Activated CD8-positive, alpha-beta T cell treated with anti-CD3 and anti-CD28 coated beads, Interleukin-2, amount 10 ng/mL, durations not matched to agents 7 days and 5 days (primary cell): ENCODE data around the gene GPBP1. TPM values are rescaled to one million over a fixed set of nuclear protein-coding genes. Genes with fewer than 3 reads are reported as not detected.
A peak's percentile ranks its signal among the peaks of the same experiment; 100 is the strongest.
"Not testable (repeated sequence)": the region's sequence is repeated elsewhere in the genome, so short reads cannot be mapped to it uniquely, and the experiment has no call there.

Experiments
- ATAC-seq: fragments of 150-1000 bp; cut with Tn5 transposase; one replicate; pipeline ENCODE4 v1.10.0; 2021; ENCODE audit warnings: moderate library complexity
- CTCF ChIA-PET: fragments of 350-600 bp; sonication (Branson Sonifier 250); formaldehyde crosslinking; loops from one replicate; lab custom pipeline; 2021; ENCODE audit warnings: antibody characterized with exemption; lab: Charles Lee
- POLR2A ChIA-PET: fragments of 350-600 bp; sonication (Branson Sonifier 250); formaldehyde crosslinking; loops from one replicate; lab custom pipeline; 2021; ENCODE audit warnings: antibody characterized with exemption; lab: Charles Lee
- DNase-seq: peaks from one replicate; pipeline ENCODE4 v3.0.0-alpha.2; 2020
- H3K27ac Mint-ChIP-seq: one replicate; pipeline ENCODE4 v1.8.0; 2021; ENCODE audit warnings: mild to moderate bottlenecking, mixed read lengths
- H3K27me3 Mint-ChIP-seq: one replicate; pipeline ENCODE4 v1.8.0; 2021; ENCODE audit warnings: low read depth, mixed read lengths
- H3K36me3 Mint-ChIP-seq: one replicate; pipeline ENCODE4 v1.8.0; 2021; ENCODE audit warnings: low read depth, mixed read lengths
- H3K4me1 Mint-ChIP-seq: one replicate; pipeline ENCODE4 v1.8.0; 2021; ENCODE audit warnings: low read depth, mixed read lengths
- H3K4me3 Mint-ChIP-seq: one replicate; pipeline ENCODE4 v1.8.0; 2021; ENCODE audit warnings: mild to moderate bottlenecking, mixed read lengths
- H3K9me3 Mint-ChIP-seq: one replicate; pipeline ENCODE4 v1.8.0; 2022; ENCODE audit warnings: mixed read lengths; ENCODE audit not compliant: insufficient read depth
- total RNA-seq, 2 experiments: library from RNA; stranded (reverse); gene quantifications; one replicate each; pipeline ENCODE4 v1.2.3, GENCODE V29; 2021

The GPBP1 gene
- total RNA-seq, 2 experiments from 2014 or later: 76.4 to 84.6 TPM

DNA sequence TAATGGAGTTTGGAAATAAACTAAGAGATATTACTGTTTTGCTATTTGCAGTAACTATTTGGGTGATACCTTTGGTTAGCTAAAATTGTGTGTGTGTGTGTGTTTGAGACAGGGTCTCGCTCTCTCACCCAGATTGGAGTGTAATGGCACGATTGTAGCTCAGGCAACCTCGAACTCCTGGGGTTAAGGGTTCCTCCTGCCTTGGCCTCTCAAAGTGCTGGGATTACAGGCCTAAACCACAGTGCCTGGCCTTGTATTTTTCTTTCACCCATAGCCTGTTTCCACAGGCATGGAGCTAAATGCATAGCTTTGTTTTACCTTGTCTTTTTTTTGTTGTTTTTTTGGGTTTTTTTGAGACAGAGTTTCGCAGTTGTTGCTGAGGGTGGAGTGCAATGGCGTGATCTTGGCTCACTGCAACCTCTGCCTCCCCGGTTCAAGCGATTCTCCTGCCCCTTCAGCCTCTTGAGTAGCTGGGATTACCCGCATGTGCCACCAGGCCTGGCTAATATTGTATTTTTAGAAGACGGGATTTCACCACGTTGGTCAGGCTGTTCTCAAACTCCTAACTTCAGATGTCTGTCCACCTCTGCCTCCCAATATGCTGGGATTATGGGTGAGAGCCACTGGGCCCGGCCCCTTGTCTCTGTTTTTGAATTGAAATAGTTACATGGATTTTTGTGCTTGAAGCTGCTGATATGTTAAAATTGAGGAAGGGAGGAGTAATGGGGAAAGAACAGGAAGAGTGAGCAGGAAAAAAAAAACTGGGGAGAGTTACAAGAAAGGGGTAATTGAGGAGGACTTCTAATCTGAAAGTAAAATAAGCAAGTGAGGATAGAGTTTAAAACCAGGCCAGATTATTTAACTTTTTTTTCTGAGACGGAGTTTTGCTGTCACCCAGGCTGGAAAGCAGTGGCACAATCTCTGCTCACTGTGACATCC is 5.7 kb downstream of the GPBP1 start:
- Mint-ChIP-seq H3K4me3 (peak overlapping the region; percentile 90), H3K9me3 (no peaks in the 10 kb centered on the region), H3K4me1 (peaks cover 52% of the 10 kb centered on the region), H3K27ac (peak overlapping the region; percentile 47), H3K36me3 (peaks cover 74% of the 10 kb centered on the region), H3K27me3 (no peaks in the 10 kb centered on the region)
- ChIA-PET POLR2A (interaction anchor here (0.6 to 0.7 kb wide), 2 partner anchors 49 to 572 kb away, joined by 3 read pairs; no protein-coding TSS in a partner anchor), CTCF (interaction anchor here (1.7 kb wide), 1 partner anchor 11 kb away, joined by 5 read pairs; no protein-coding TSS in a partner anchor)
- no peak for DNase-seq
- no peak for ATAC-seq

DNA sequence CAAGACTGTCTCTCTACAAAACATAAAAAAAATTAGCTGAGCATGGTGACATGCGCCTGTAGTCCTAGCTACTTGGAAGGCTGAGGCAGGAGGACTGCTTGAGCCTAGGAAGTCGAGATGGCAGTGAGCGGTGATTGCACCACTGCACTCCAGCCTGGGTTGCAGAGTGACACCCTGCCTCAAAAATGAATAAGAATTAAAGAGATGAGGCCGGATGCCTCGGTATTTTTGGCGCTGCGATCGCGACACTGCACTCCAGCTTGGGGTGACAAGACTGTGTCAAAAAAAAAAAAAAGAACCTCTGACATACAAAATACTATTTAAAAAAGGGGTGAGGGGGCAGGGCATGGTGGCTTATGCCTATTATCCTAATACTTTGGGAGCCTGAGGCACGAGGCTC is 7.3 kb downstream of the GPBP1 start:
- H3K27ac Mint-ChIP-seq: peak overlapping the region; percentile 65
- POLR2A ChIA-PET: no interaction called here

GRCh38 chr5:57184322-57184721 is 10.5 kb downstream of the GPBP1 start:
- ATAC-seq: peak; percentile 21
- Mint-ChIP-seq H3K27ac (no peak overlapping the region), H3K27me3 (no peaks in the 10 kb centered on the region), H3K9me3 (no peaks in the 10 kb centered on the region), H3K36me3 (peaks cover 68% of the 10 kb centered on the region), H3K4me1 (peaks cover 73% of the 10 kb centered on the region), H3K4me3 (no peak overlapping the region)
- no peak for DNase-seq
- ChIA-PET CTCF (no interaction called here), POLR2A (no interaction called here)

More for the DNA sequence above, 7.3 kb downstream of the GPBP1 start:
- H3K9me3 Mint-ChIP-seq: no peaks in the 10 kb centered on the region
- peak; percentile 48 for DNase-seq
- H3K4me3 Mint-ChIP-seq: peak overlapping the region; percentile 66
- H3K36me3 Mint-ChIP-seq: peaks cover 79% of the 10 kb centered on the region
- CTCF ChIA-PET: no interaction called here
- ATAC-seq: peak; percentile 34
- peaks cover 63% of the 10 kb centered on the region for H3K4me1 Mint-ChIP-seq
- H3K27me3 Mint-ChIP-seq: no peaks in the 10 kb centered on the region

GRCh38 chr5:57185313-57185712 is 11.5 kb downstream of the GPBP1 start:
- POLR2A ChIA-PET: no interaction called here
- H3K4me1 Mint-ChIP-seq: peaks cover 69% of the 10 kb centered on the region
- ATAC-seq: no peak
- H3K36me3 Mint-ChIP-seq: peaks cover 66% of the 10 kb centered on the region
- no peaks in the 10 kb centered on the region for H3K27me3 Mint-ChIP-seq
- DNase-seq: no peak
- H3K27ac Mint-ChIP-seq: no peak overlapping the region
- CTCF ChIA-PET: no interaction called here
- no peaks in the 10 kb centered on the region for H3K9me3 Mint-ChIP-seq
- H3K4me3 Mint-ChIP-seq: no peak overlapping the region

DNA sequence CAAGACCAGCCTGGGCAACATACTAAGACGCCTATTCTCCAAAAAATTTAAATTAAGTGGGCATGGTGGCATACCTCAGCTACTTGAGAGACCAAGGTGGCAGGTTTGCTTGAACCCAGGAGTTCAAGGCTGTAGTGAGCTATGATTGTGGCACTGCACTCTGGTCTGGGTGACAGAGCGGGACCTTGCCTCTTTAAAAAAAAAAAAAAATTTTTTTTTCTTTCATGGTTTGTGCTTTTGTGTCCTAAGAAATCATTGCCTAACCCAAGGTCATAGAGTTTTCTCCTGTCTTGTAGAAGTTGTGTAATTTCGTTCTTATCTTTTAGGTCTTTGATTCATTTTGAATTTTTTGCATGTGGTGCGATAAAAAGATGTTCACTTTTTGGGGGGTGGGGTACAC is 12.3 kb downstream of the GPBP1 start:
- Mint-ChIP-seq H3K27ac (no peak overlapping the region), H3K27me3 (no peaks in the 10 kb centered on the region), H3K9me3 (no peaks in the 10 kb centered on the region), H3K4me1 (peaks cover 61% of the 10 kb centered on the region), H3K36me3 (peaks cover 60% of the 10 kb centered on the region), H3K4me3 (no peak overlapping the region)
- ChIA-PET CTCF (no interaction called here), POLR2A (no interaction called here)
- ATAC-seq (no peak), DNase-seq (no peak)

- ChIA-PET POLR2A (interaction anchor here (0.6 to 1.1 kb wide), 3 partner anchors 14 to 279 kb away, joined by 3 to 6 read pairs (median 3); partner anchors contain the start of genes GPBP1 and SETD9), CTCF (interaction anchor here (0.7 to 1.7 kb wide), 5 partner anchors 11 to 288 kb away, joined by 3 to 6 read pairs (median 3); no protein-coding TSS in a partner anchor)
- not testable (repeated sequence) for H3K9me3 Mint-ChIP-seq, H3K4me3 Mint-ChIP-seq, H3K27me3 Mint-ChIP-seq
- Mint-ChIP-seq H3K4me1 (peaks cover 68% of the 10 kb centered on the region), H3K27ac (peak overlapping the region; percentile 62), H3K36me3 (peaks cover 65% of the 10 kb centered on the region)
- ATAC-seq: peak; percentile 52
- peak; percentile 41 for DNase-seq
Measured at GRCh38 chr5:57187977-57188376, 14.1 kb downstream of the GPBP1 start.

DNA sequence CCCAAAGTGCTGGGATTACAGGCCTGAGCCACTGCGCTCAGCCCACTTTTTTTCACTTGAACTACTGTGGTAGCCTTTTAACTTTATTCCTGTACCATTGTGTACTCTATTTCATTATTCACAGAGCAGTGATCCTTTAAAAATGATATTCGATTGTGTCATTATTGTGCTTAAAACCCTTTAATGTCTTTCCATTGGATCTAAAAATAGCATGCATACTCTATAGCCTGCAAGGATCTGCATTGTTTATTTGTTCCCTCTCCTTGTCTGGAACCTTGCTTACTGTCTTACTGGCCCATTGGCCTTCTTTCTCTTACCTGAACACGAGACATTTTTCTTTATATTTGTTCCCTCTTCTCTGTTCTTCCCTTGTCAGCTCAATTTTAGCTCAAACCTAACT is 15.7 kb downstream of the GPBP1 start:
- Mint-ChIP-seq H3K36me3 (peaks cover 65% of the 10 kb centered on the region), H3K4me3 (no peak overlapping the region), H3K4me1 (peaks cover 76% of the 10 kb centered on the region), H3K27me3 (no peaks in the 10 kb centered on the region), H3K9me3 (no peaks in the 10 kb centered on the region), H3K27ac (no peak overlapping the region)
- CTCF ChIA-PET: interaction anchor here (1.0 to 2.1 kb wide), 2 partner anchors 10 to 30 kb away, joined by 3 to 5 read pairs; no protein-coding TSS in a partner anchor
- POLR2A ChIA-PET: no interaction called here
- DNase-seq (no peak), ATAC-seq (no peak)

- ATAC-seq (no peak), DNase-seq (no peak)
- H3K4me3 Mint-ChIP-seq: no peak overlapping the region
- no peaks in the 10 kb centered on the region for H3K27me3 Mint-ChIP-seq
- ChIA-PET POLR2A (interaction anchor here (2.8 kb wide), 1 partner anchor 17 kb away, joined by 9 read pairs; the partner anchor contains the start of gene GPBP1), CTCF (interaction anchor here (0.7 to 2.1 kb wide), 5 partner anchors 11 to 99 kb away, joined by 3 to 5 read pairs (median 3); no protein-coding TSS in a partner anchor)
- peaks cover 76% of the 10 kb centered on the region for H3K4me1 Mint-ChIP-seq
- H3K27ac Mint-ChIP-seq: no peak overlapping the region
- no peaks in the 10 kb centered on the region for H3K9me3 Mint-ChIP-seq
- H3K36me3 Mint-ChIP-seq: peaks cover 66% of the 10 kb centered on the region
Measured at GRCh38 chr5:57190593-57190992, 16.7 kb downstream of the GPBP1 start.

GRCh38 chr5:57191163-57191562 is 17.3 kb downstream of the GPBP1 start:
- ChIA-PET POLR2A (interaction anchor here (1.2 to 2.8 kb wide), 2 partner anchors 18 to 724 kb away, joined by 3 to 9 read pairs; partner anchors contain the start of gene GPBP1), CTCF (interaction anchor here (0.7 to 2.1 kb wide), 3 partner anchors 11 to 99 kb away, joined by 3 to 5 read pairs (median 3); no protein-coding TSS in a partner anchor)
- Mint-ChIP-seq H3K4me3 (no peak overlapping the region), H3K27me3 (no peaks in the 10 kb centered on the region), H3K9me3 (no peaks in the 10 kb centered on the region), H3K27ac (no peak overlapping the region), H3K4me1 (peaks cover 74% of the 10 kb centered on the region), H3K36me3 (peaks cover 63% of the 10 kb centered on the region)
- no peak for DNase-seq
- no peak for ATAC-seq

DNA sequence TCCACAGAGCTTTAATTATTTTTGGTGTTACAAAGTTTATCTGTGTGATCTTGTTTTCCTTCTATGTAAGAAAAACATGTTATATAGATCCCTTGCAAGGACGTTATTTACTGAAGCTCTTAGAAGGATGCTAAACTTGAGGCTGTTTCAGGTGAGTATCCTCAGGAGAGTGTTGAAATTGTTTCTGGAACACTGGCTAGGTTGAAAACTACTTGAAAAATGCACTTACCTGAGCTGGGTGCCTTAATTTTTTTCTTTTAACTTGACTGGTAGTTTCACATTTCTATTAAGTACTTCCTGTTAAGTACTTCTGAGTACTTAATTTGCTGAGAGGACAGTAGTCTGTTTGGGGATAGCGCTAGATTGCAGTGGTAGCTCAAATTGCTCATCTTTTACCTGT is 18.1 kb downstream of the GPBP1 start:
- H3K36me3 Mint-ChIP-seq: peaks cover 61% of the 10 kb centered on the region
- ATAC-seq (no peak), DNase-seq (no peak)
- peaks cover 69% of the 10 kb centered on the region for H3K4me1 Mint-ChIP-seq
- H3K9me3 Mint-ChIP-seq: no peaks in the 10 kb centered on the region
- no peak overlapping the region for H3K27ac Mint-ChIP-seq
- H3K4me3 Mint-ChIP-seq: no peak overlapping the region
- H3K27me3 Mint-ChIP-seq: no peaks in the 10 kb centered on the region
- POLR2A ChIA-PET: interaction anchor here (0.7 to 2.8 kb wide), 3 partner anchors 19 to 724 kb away, joined by 3 to 9 read pairs (median 3); partner anchors contain the start of gene GPBP1
- CTCF ChIA-PET: interaction anchor here (0.9 kb wide), 1 partner anchor 15 kb away, joined by 3 read pairs; no protein-coding TSS in a partner anchor

DNA sequence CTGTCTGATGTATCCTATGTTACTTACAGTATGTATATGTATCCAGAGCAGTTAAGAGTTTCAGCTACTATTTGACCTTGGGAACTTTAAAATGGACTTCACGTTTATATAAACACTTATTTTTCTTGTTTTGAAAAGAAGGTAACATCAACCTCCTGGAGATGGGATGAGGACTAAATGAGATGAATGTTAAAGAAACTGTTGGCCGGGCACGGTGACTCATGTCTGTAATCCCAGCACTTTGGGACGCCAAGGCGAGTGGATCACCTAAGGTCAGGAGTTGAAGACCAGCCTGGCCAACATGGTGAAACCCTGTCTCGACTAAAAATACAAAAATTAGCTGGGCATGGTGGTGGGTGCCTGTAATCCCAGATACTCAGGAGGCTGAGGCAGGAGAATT is 19.0 kb downstream of the GPBP1 start:
- Mint-ChIP-seq H3K36me3 (peaks cover 59% of the 10 kb centered on the region), H3K4me3 (peak overlapping the region; percentile 8), H3K4me1 (peaks cover 68% of the 10 kb centered on the region)
- CTCF ChIA-PET: interaction anchor here (0.9 kb wide), 1 partner anchor 16 kb away, joined by 3 read pairs; no protein-coding TSS in a partner anchor
- H3K27ac Mint-ChIP-seq, H3K9me3 Mint-ChIP-seq, ATAC-seq, H3K27me3 Mint-ChIP-seq, DNase-seq: not testable (repeated sequence)
- POLR2A ChIA-PET: interaction anchor here (2.8 kb wide), 1 partner anchor 20 kb away, joined by 9 read pairs; the partner anchor contains the start of gene GPBP1
